Measurements from ENCODE around the gene SLC25A26. TPM values are rescaled to one million over a fixed set of nuclear protein-coding genes. Genes with fewer than 3 reads are reported as not detected.

Gene SLC25A26
- total RNA-seq, 1 experiment from 2014 or later: 22.4 TPM

GRCh38 chr3:66365080-66365479 is 144.3 kb downstream of the SLC25A26 start:
- DNase-seq (ENCODE audit: extremely low read depth, low read depth): no peak

DNA sequence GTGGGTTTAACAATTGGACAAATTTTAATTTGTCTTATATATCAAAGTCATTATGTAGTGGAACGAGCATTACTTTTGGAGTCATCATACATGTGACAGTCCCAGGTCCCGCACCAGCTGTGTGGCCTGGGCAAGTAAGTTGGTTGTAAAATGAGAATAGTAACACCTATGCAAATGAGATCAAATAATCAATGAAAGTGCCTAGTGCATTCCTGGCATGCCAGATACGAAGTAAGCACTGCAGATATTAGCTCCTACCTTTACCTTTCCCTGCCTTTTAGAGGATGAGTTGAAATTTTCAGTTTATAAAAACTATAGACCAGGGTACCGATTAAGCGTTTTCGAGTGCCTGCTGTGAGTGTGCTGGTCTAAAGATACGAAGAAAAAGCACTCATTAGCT is 145.9 kb downstream of the SLC25A26 start:
- DNase-seq (ENCODE audit: extremely low read depth, low read depth): no peak

GRCh38 chr3:66367979-66368378 is 147.2 kb downstream of the SLC25A26 start:
- no peak for DNase-seq (ENCODE audit: extremely low read depth, low read depth)

DNA sequence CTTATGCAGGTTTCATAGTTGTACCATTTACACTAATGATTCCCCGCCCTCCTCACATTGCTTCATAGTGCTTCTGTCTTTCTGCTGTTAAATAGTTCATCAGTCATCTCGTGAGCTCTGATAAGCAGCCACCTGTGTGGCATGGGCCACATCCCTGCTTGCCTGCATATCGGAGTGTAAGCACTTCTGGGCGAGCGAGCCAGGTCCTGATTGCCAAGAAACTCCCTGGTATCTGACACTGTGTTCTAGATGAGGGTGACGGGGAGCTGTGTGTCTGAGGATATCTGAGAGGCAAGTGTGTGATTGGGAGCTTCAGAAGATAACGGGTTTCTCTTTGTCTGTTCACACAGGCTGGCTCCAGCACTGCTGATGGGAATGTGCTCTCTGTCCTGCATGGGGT is 149.4 kb downstream of the SLC25A26 start:
- no peak for DNase-seq (ENCODE audit: extremely low read depth, low read depth)

GRCh38 chr3:66371432-66371831 is 150.6 kb downstream of the SLC25A26 start:
- DNase-seq (ENCODE audit: extremely low read depth, low read depth): no peak

GRCh38 chr3:66372681-66373350 is 152.0 kb downstream of the SLC25A26 start:
- DNase-seq (ENCODE audit: extremely low read depth, low read depth): no peak

GRCh38 chr3:66376568-66376967 is 155.8 kb downstream of the SLC25A26 start:
- DNase-seq (ENCODE audit: extremely low read depth, low read depth): no peak

DNA sequence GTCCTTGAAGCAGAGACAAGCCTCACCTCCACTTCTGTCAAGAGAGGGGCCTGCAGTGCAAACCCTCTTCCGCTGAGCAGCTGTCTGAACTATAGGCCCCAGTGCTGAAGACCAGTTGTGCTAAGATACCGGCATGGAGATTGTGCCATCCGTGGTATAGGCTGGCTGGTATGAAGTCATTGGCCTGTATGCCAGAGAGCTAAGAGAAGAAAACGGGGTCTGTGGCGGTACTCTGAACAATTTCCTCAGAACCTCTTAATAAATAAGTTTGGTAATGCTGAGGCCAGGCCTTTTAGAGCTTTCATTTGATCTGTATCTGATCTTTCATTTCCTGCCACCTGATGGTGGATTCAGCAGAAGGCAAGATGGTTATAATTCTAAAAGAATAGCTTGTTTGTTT is 157.0 kb downstream of the SLC25A26 start:
- DNase-seq (ENCODE audit: extremely low read depth, low read depth): no peak

DNA sequence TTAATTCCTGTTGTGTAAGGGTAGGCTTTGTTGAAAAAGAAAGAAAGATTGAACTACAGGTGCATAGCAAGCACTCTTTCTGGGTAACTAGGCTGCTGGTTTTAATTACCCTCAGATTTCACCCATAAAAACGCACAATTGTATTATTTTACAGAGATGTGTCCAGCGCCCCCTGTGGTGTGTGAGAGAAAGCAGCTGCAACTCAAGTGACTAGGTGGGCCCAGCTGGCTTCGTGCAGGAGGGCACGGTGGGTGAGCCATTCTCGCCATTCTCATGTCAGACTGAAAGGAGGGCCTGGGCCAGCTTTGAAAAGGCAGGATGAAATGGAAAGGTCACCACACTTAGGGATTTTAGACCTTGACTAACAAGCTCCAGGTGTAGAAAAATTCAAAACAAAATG is 157.5 kb downstream of the SLC25A26 start:
- DNase-seq (ENCODE audit: extremely low read depth, low read depth): no peak

DNA sequence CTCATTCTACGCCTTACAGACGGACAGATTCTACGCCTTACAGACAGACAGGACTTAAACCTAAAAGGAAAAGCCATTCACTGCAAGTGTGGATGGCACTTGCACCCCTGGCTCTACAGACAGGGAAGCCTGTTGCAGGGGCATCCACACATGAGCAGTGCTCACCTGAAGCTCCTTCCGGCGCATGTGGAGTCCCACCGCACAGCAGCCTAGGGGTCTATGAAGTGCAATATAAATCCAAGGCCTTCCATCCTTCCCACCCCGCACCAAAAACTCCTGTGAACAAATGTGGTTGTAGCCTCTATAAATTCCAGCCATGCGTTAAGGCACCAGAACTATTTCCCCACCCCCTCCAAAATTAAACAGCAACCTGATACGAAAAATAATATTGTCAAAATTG is 158.8 kb downstream of the SLC25A26 start:
- no peak for DNase-seq (ENCODE audit: extremely low read depth, low read depth)

DNA sequence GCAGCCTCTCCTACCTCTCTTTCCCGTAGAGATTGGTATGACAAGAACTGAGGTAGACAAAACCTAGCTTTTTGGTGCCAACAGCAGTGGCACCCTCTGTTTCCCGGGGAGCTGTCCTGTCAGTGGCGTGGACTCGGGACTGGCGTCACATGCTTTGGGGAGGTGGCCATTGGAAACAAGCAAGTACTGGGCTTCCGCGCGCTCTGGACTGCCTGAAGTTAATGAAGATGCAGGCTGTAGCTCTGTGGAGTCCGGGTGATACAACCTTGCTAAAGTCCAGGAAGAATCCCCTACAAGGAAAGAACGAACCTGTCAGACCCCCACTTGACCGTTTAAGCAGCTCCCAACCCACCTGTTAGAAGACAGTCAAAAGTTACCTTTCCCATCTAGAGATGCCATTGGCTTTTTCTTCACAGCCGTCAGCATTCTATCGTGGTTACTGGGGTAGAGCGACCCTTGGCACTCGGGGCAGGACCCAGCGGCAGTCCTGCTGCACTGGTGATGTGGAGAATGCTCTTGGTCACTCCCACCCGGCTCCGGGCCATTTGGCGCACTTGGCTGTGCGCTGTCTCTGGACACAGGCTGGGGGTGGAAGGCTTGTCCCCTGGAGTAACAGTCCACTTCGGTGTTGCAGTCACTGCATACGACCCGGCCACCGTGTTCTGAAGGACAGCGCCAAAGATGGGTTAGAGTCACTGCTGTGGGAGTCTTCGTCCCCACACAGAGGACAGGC is 159.6 kb downstream of the SLC25A26 start:
- no peak for DNase-seq (ENCODE audit: extremely low read depth, low read depth)

DNA sequence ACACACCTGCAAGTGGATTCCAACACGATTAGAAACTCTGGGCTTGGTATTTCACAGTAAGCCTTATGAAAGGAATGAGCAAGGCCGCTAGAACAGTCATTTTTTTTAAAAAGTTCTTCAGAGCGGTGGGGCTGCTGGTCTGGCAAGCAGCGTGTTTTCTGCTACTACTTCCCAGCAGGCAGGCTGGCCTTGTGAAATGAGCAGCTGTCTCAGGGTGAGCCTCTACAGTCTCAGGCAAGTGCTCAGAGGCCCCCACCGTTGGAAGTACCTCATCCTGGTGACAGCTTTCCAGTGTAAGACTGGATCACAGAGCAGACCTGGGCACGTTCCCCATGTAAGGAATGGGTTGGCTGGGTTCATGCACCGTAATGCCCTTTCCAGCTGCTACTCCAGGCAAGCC is 160.8 kb downstream of the SLC25A26 start:
- DNase-seq (ENCODE audit: extremely low read depth, low read depth): no peak

GRCh38 chr3:66382142-66382541 is 161.3 kb downstream of the SLC25A26 start:
- DNase-seq (ENCODE audit: extremely low read depth, low read depth): no peak

GRCh38 chr3:66383023-66383422 is 162.2 kb downstream of the SLC25A26 start:
- DNase-seq (ENCODE audit: extremely low read depth, low read depth): no peak

DNA sequence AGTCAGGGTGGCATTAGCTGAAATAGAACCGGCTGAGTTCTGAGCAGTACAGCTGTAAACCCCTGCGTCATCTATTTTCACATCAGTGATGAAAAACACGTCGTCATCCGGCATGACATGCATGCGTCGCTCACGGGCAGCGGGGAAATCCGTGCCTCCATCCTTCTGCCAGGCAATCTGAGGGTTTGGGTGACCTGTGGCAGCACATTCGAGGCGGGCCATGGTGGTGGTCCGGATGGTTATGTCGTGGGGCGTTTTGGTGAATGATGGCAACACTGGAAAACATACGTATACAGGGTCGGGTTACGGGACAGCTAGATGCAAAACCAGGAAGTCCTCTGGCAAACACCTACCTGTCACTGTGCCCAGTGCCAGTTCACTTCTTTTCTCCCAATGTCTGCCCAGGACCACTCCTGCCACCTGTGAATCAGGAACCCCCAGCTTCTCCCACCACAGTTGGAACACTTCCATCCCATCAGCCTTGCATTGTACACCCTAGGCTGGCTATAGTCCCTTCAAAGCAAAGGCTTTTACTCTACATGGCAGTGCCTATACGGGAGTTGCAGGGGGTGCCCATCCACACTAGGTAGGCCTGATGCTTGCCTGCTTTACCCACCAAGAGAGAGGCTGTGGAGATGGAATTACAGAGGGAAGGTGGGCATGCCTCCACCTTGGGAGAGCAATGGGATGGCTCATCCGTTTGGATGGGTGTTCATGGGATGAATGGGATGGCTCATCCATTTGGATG is 163.4 kb downstream of the SLC25A26 start:
- no peak for DNase-seq (ENCODE audit: extremely low read depth, low read depth)

DNA sequence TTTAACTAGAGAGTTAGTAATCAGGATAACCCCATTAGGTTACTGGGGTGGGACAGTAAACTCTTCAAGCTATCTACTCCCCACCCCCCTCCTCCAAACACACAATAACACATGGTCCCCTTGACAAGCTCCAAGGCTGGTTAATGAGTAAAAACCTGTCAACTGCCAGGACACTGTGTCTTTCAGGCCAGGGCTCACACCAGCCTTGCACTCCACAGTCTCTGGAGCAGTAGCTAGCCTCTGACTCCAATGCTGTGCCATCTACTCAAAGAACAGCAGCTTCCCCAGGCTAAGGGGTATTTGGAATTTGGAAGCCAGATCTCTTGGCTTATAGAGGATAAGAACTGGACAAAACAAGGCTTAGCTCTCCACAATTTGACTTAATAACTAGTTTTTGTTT is 164.3 kb downstream of the SLC25A26 start:
- no peak for DNase-seq (ENCODE audit: extremely low read depth, low read depth)

DNA sequence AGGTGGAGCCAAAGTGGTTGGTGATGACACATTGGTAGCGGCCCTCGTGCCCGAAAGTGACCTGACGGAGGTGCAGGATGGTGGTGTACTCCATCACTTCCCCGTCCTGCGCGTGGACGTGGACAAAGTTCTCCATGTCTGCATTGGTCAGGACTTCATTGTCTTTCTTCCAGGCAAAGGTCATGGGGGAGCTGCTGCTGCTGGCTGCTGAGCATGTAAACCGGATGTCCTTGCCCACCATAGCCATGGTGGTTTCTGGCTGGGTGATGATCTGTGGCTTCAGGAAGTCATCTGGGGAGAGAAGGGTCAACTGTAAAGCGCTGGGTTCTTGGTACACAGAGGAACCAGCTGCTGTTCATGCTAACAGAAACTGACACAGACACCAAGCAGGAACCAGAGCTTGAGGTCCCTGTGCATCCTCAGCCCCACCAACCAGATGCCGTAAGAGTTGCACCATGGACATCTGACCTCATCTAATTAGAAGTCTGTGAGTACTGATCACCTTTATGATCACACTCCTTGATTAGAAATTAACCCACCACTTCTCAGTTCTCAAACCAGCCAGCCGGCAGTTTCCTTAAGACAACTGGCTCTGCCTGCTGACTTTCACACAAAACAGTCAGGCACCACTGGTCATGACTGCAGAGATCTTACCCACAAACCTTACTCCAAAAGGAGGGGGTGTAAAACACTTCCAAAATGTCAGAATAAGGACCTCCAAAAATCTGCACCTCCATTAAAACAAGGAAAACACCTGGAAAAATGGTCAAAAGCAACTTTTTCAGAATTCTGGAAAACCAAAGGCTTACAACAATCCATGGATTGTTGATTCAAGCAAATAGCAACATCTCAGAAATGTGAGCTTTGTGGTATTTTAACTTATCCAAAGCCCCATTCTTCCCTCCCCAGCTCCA is 165.5 kb downstream of the SLC25A26 start:
- DNase-seq (ENCODE audit: extremely low read depth, low read depth): no peak

DNA sequence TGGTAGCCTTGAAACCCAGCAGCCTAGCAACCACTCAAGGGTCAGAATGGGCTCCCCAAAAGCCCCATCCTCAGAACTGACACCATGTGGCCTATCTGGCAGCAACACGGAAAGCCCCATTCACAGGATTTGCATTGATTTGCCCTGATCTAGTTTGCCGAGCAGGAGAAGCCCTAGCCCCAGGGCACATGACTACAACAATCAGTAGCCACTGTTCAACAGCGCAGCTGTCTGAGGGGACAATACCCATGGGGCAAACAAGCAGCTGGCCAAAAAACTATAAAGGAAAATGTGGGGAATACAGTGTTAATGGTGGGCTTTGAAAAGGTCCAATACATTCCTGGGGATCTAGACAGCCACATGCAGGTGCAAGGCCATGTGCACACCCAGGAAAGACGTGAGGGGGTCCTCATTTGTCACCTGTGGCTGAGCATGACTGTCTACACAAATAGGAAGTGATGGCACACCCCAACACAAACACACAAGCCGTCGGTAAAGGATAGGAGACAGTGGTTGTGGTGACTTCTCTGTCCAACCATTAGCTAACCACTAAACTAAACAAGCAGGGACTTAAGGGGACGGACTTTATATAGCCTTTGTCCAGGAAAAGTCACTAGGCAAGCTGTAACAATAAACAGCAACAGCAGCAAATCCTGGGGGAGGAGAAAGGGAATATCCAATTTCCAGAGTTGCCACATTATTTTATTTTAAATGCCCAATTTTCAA is 166.3 kb downstream of the SLC25A26 start:
- no peak for DNase-seq (ENCODE audit: extremely low read depth, low read depth)

- no peak for DNase-seq (ENCODE audit: extremely low read depth, low read depth)
Measured at GRCh38 chr3:66390013-66390412, 169.2 kb downstream of the SLC25A26 start.

DNA sequence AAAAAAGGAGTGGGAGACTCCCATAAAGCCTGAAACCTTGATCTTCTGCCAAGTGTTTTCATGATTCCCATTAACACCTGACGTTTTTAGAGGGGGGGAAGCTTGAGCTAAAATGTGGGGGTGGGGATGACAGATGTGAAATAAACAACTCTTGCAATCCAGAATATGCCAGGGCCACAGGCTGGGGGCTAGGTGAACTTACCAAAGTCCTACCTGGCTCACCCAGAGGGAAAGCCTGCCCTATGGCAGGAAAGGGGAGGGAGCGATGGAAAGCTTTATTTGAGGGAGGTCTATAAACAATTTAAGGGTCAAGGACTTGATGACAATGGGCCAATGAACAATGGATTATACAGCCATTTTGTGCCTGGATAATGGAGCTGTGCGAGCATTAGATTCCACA is 171.7 kb downstream of the SLC25A26 start:
- DNase-seq (ENCODE audit: extremely low read depth, low read depth): no peak

Measured in NCI-H460 (cell line).